Measurements from ENCODE around the gene PTGES2. TPM values are rescaled to one million over a fixed set of nuclear protein-coding genes. Genes with fewer than 3 reads are reported as not detected.

PTGES2 gene
- total and polyA plus RNA-seq, 9 of the 15 experiments (the other 6 are each of a cell fraction or from before 2014, with no cell fraction given), result 2.4 to 196 (median 90.1) TPM

- peaks cover 95% of the 10 kb centered on the region for H3K79me2 ChIP-seq (ENCODE audit: control insufficient read depth, insufficient read depth, low read length)
- H3K4me2 ChIP-seq (ENCODE audit: insufficient read depth, low read length), result peak overlapping the region; percentile 21; the same call in 1 of the 2 replicates
- 53% methylated on average over 9 of the region's 9 CpGs for WGBS (ENCODE audit: insufficient coverage, low coverage, missing lambda C conversion rate)
- H3K9ac ChIP-seq (ENCODE audit: insufficient read depth in 1 of 2, low read depth in 2 of 2, low read length in 2 of 2), result peak overlapping the region in 1 of 2 experiments; percentile 72; a peak in 2 of 4 replicates
- in situ Hi-C loops (cut with MboI), result no loop called here
- POLR2A ChIA-PET, result interaction anchor here (0.5 to 3.2 kb wide), 8 partner anchors 8 to 280 kb away, joined by 3 to 13 read pairs (median 4); no protein-coding TSS in a partner anchor
- H3K36me3 ChIP-seq (ENCODE audit: control insufficient read depth, insufficient read depth, low read length), result peaks cover 79% of the 10 kb centered on the region
- H3K27me3 ChIP-seq (ENCODE audit: control insufficient read depth in 2 of 2, insufficient read depth in 2 of 2, low read length in 2 of 2), result no peaks in the 10 kb centered on the region
- no peaks in the 10 kb centered on the region for H4K20me1 ChIP-seq (replicated peaks; ENCODE audit: control insufficient read depth, insufficient read depth, low read length)
- FAIRE-seq, result no peak
- TF ChIP-seq SUPT5H (IDR thresholded peaks at IDR 0.05) (no peak), HMG20B (CRISPR knock-in tag; IDR thresholded peaks at IDR 0.05) (no peak), POLR2A (conservative IDR thresholded peaks at IDR 0.05) (no peak), NELFE (IDR thresholded peaks at IDR 0.05; ENCODE audit: insufficient read depth, insufficient read length) (no peak), CTCF (IDR thresholded peaks at IDR 0.05 in 2 of 3, conservative IDR thresholded peaks at IDR 0.05 in 1 of 3; ENCODE audit: insufficient read depth in 2 of 3, low read depth in 1 of 3, low read length in 3 of 3) (peak in 1 of 3 experiments; percentile 35; a peak in 2 of 6 replicates), SPI1 (IDR thresholded peaks at IDR 0.05; ENCODE audit: borderline replicate concordance, low read depth, low read length) (peak; percentile 59; the same call in 1 of the 2 replicates), SRSF9 (IDR thresholded peaks at IDR 0.05; ENCODE audit: borderline replicate concordance, low read depth, low read length) (no peak), HMBOX1 (IDR thresholded peaks at IDR 0.05) (0 out of 2 replicates have a peak, but pooled peaks have one; percentile 20), GABPA (tag; conservative IDR thresholded peaks at IDR 0.05; ENCODE audit: low read depth) (peak; percentile 31; the same call in 1 of the 2 replicates), MEIS2 (IDR thresholded peaks at IDR 0.05; ENCODE audit: partially characterized antibody) (peak; percentile 24), ZNF184 (CRISPR knock-in tag; IDR thresholded peaks at IDR 0.05) (no peak), ZNF311 (CRISPR knock-in tag; IDR thresholded peaks at IDR 0.05) (no peak), KLF16 (IDR thresholded peaks at IDR 0.05) (no peak), RAD21 (CRISPR knock-in tag; conservative IDR thresholded peaks at IDR 0.05 in 1 of 2, IDR thresholded peaks at IDR 0.05 in 1 of 2) (peak in 1 of 2 experiments; percentile 22; a peak in 2 of 4 replicates), GTF2E2 (tag; IDR thresholded peaks at IDR 0.05) (0 out of 2 replicates have a peak, but pooled peaks have one; percentile 49)
- DNase-seq (ENCODE audit: extremely low read depth in 1 of 4, low spot score in 3 of 4), result no peak
- no peaks in the 10 kb centered on the region for H3K9me3 ChIP-seq (replicated peaks; ENCODE audit: control insufficient read depth, insufficient read depth, low read depth, low read length)
- H3K4me3 ChIP-seq, result no peak overlapping the region
- peaks cover 57 to 58% of the 10 kb centered on the region in 2 experiments for H3K4me1 ChIP-seq (replicated peaks in 1 of 2; ENCODE audit: control insufficient read depth in 2 of 2, insufficient read depth in 2 of 2, low read length in 2 of 2)
- CTCF ChIA-PET (ENCODE audit: low intra/inter-chr PET ratio), result interaction anchor here (1.1 kb wide), 1 partner anchor 145 kb away, joined by 4 read pairs; no protein-coding TSS in a partner anchor
- no peaks in the 10 kb centered on the region for H3K9me1 ChIP-seq (ENCODE audit: control insufficient read depth, insufficient read depth, low read length)
- no peak overlapping the region for H2AFZ ChIP-seq (ENCODE audit: low read depth, low read length)
- no TSS peak for BruUV-seq (replicated peaks)
- peak; percentile 54 for ATAC-seq
- intact Hi-C loops (cut with micrococcal nuclease), result no loop called here
- H3K27ac ChIP-seq (ENCODE audit: extremely low read depth, low read depth, low read length), result peak overlapping the region; percentile 27
Measured at GRCh38 chr9:128088253-128088945, 39.1 kb downstream of the PTGES2 start.
